Endodermal cell (in vitro differentiated cells): ENCODE data around the gene FKBP1A. TPM values are rescaled to one million over a fixed set of nuclear protein-coding genes. Genes with fewer than 3 reads are reported as not detected.

Experiments
- DNase-seq: peaks from one replicate; pipeline ENCODE4 v3.0.0-alpha.2; 2017
- H3K27ac ChIP-seq: 2 replicates; pipeline ENCODE4 v1.5.1; 2013; ENCODE audit warnings: mild to moderate bottlenecking, low read depth, low read length, moderate library complexity
- H3K27me3 ChIP-seq: 2 replicates; pipeline ENCODE4 v1.6.1; 2013; ENCODE audit warnings: mild to moderate bottlenecking, low read length, moderate library complexity; ENCODE audit not compliant: insufficient read depth, control insufficient read depth, poor library complexity, severe bottlenecking
- H3K36me3 ChIP-seq: 2 replicates; pipeline ENCODE4 v1.7.0; 2013; ENCODE audit warnings: mild to moderate bottlenecking, low read length, moderate library complexity; ENCODE audit not compliant: control insufficient read depth, insufficient read depth
- H3K4me1 ChIP-seq: one replicate; pipeline ENCODE4 v1.7.0; 2013; ENCODE audit warnings: low read length; ENCODE audit not compliant: control insufficient read depth, insufficient read depth
- H3K4me3 ChIP-seq: 2 replicates; pipeline ENCODE4 v1.5.1; 2013; ENCODE audit warnings: mild to moderate bottlenecking, low read length, moderate library complexity
- H3K9ac ChIP-seq: 2 replicates; pipeline ENCODE4 v1.6.1; 2013; ENCODE audit warnings: mild to moderate bottlenecking, low read length, moderate library complexity; ENCODE audit not compliant: poor library complexity, severe bottlenecking; ENCODE audit errors: extremely low read depth
- H3K9me3 ChIP-seq: 2 replicates; pipeline ENCODE4 v1.6.1; 2013; ENCODE audit warnings: mild to moderate bottlenecking, low read length, moderate library complexity; ENCODE audit not compliant: control insufficient read depth
- H3K27ac Mint-ChIP-seq: 2 replicates; pipeline ENCODE4 v1.8.0; 2020; ENCODE audit warnings: mixed read lengths
- H3K27me3 Mint-ChIP-seq: 2 replicates; pipeline ENCODE4 v1.8.0; 2021; ENCODE audit warnings: mild to moderate bottlenecking, mixed read lengths; ENCODE audit not compliant: insufficient read depth
- H3K36me3 Mint-ChIP-seq: 2 replicates; pipeline ENCODE4 v1.8.0; 2020; ENCODE audit warnings: low read depth, mixed read lengths
- H3K4me1 Mint-ChIP-seq: 2 replicates; pipeline ENCODE4 v1.8.0; 2020; ENCODE audit warnings: mixed read lengths
- H3K4me3 Mint-ChIP-seq: 2 replicates; pipeline ENCODE4 v1.8.0; 2020; ENCODE audit warnings: mild to moderate bottlenecking, moderate library complexity, mixed read lengths
- H3K9me3 Mint-ChIP-seq: 2 replicates; pipeline ENCODE4 v1.8.0; 2020; ENCODE audit warnings: mild to moderate bottlenecking, mixed read lengths
- WGBS, 2 experiments: methylation state at CpG; one replicate each; pipeline versions ENCODE4 v1.1.5 to v1.1.7; 2013; ENCODE audit warnings: missing lambda C conversion rate in 2 of 2, mixed read lengths in 1 of 2; ENCODE audit not compliant: insufficient coverage in 1 of 2, insufficient read length in 1 of 2; 5-methylcytosine and 5-hydroxymethylcytosine counted together
- total RNA-seq, 2 donors: library from RNA; stranded (reverse); fragmentation: NEBNext Ultra II Directional in 1 of 2; extraction: Animal tissue kit (Norgen Biotek cat#: 25700) in 1 of 2; gene quantifications; 2 replicates in 1 of 2; 3 replicates in 1 of 2; pipeline ENCODE4 v1.2.1, GENCODE V29; 2021
- TF ChIP-seq, protein P1 (sequence below): fragments of 200-600 bp; sonication (generic); conservative IDR thresholded peaks from 2 replicates; pipeline ENCODE4 v1.5.0; 2021; ENCODE audit warnings: antibody characterized with exemption, mild to moderate bottlenecking

The FKBP1A gene
- total RNA-seq, 2 donors from 2014 or later, result 181 to 185 TPM

GRCh38 chr20:1324598-1325172 lies 68.2 kb downstream of the FKBP1A start:
- no peaks in the 10 kb centered on the region for H3K27me3 ChIP-seq
- peaks cover 7% of the 10 kb centered on the region for H3K4me1 Mint-ChIP-seq
- no peaks in the 10 kb centered on the region for H3K36me3 ChIP-seq
- peaks cover 5% of the 10 kb centered on the region for H3K4me1 ChIP-seq
- peak overlapping the region; percentile 98 for H3K9ac ChIP-seq
- 53% methylated on average over 15 of the region's 15 CpGs; no CpG with 5 or more reads in 1 of the 2 experiments for WGBS, 2 experiments
- H3K27me3 Mint-ChIP-seq, result peaks cover 4% of the 10 kb centered on the region
- no peak overlapping the region for H3K4me3 Mint-ChIP-seq
- no peak overlapping the region for H3K27ac ChIP-seq
- TF ChIP-seq, protein P1, sequence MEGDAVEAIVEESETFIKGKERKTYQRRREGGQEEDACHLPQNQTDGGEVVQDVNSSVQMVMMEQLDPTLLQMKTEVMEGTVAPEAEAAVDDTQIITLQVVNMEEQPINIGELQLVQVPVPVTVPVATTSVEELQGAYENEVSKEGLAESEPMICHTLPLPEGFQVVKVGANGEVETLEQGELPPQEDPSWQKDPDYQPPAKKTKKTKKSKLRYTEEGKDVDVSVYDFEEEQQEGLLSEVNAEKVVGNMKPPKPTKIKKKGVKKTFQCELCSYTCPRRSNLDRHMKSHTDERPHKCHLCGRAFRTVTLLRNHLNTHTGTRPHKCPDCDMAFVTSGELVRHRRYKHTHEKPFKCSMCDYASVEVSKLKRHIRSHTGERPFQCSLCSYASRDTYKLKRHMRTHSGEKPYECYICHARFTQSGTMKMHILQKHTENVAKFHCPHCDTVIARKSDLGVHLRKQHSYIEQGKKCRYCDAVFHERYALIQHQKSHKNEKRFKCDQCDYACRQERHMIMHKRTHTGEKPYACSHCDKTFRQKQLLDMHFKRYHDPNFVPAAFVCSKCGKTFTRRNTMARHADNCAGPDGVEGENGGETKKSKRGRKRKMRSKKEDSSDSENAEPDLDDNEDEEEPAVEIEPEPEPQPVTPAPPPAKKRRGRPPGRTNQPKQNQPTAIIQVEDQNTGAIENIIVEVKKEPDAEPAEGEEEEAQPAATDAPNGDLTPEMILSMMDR, result no peak
- peak overlapping the region; percentile 89 for H3K4me3 ChIP-seq
- peak; percentile 27 for DNase-seq
- H3K27ac Mint-ChIP-seq, result no peak overlapping the region
- H3K9me3 ChIP-seq, result no peaks in the 10 kb centered on the region
- H3K36me3 Mint-ChIP-seq, result no peaks in the 10 kb centered on the region
- no peaks in the 10 kb centered on the region for H3K9me3 Mint-ChIP-seq

DNA sequence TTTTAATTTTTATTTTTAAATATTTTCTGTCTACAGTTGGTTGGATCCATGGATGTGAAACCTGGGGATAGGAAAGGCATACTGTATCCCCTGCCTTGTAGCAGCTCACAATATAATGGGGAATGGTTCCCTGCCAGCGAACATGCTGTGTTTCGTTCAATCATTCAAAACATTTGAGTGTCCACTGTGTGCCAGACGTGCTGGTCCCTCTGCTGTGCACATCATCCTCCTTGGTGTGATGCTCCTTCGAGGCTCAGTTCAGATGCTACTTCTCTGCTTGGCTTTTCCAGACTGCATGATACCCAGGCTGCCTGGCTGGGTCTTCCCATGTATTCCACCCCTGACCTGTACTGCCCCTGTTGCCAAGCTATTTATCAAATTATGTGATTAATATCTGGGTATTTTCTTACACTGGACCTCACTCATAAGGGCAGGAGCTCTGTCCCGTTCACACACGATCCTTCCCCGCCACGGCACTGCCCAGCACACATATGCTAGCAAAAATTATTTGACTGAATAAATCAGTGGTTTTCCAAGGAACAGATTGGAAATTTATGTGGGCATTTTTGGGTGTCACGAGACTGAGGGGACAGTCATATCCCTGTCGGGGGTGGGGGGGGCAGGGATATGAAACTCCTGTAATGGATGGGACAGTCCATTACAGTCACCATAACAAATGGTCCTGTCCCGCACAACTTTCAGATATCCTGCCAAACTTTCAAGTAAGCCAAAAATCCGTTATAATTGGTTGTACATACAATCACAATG lies 68.8 kb downstream of the FKBP1A start:
- Histone ChIP-seq H3K36me3 (no peaks in the 10 kb centered on the region), H3K9me3 (no peaks in the 10 kb centered on the region), H3K4me1 (peaks cover 5% of the 10 kb centered on the region), H3K27me3 (no peaks in the 10 kb centered on the region), H3K9ac (no peak overlapping the region), H3K27ac (no peak overlapping the region), H3K4me3 (no peak overlapping the region)
- no peaks in the 10 kb centered on the region for H3K9me3 Mint-ChIP-seq
- DNase-seq, result peak; percentile 27
- peaks cover 4% of the 10 kb centered on the region for H3K27me3 Mint-ChIP-seq
- no peak overlapping the region for H3K4me3 Mint-ChIP-seq
- H3K4me1 Mint-ChIP-seq, result peaks cover 7% of the 10 kb centered on the region
- no peaks in the 10 kb centered on the region for H3K36me3 Mint-ChIP-seq
- 90% methylated on average over 9 to 12 of the region's 12 CpGs for WGBS, 2 experiments
- TF ChIP-seq, protein P1, result no peak
- no peak overlapping the region for H3K27ac Mint-ChIP-seq

DNA sequence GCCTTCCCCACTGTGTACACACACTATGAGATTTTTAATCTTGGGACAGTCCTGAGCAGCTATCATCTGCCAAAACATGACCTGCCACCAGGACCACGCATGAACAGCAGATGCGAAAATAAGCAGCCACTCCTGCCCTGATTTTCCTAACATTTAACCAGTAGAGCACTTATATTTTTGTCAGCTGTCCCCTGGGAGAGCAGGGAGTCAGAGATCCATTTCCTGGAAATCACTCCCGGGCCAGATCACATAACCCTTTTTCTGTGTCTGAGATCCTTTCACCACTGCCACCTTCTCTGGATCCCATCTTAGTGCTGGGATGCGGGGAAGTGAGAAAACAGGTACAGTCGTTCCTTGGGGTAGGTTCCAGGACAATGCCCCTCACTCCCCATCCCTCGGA lies 69.6 kb downstream of the FKBP1A start:
- H3K27ac ChIP-seq, result no peak overlapping the region
- H3K4me3 Mint-ChIP-seq, result no peak overlapping the region
- peaks cover 7% of the 10 kb centered on the region for H3K27me3 Mint-ChIP-seq
- peaks cover 5% of the 10 kb centered on the region for H3K4me1 ChIP-seq
- WGBS, 2 experiments, result 90 to 96% methylated on average over 4 to 6 of the region's 6 CpGs
- H3K36me3 Mint-ChIP-seq, result no peaks in the 10 kb centered on the region
- peak; percentile 30 for DNase-seq
- no peak overlapping the region for H3K9ac ChIP-seq
- no peak overlapping the region for H3K4me3 ChIP-seq
- H3K4me1 Mint-ChIP-seq, result peaks cover 7% of the 10 kb centered on the region
- H3K27ac Mint-ChIP-seq, result no peak overlapping the region
- TF ChIP-seq, protein P1, result no peak
- no peaks in the 10 kb centered on the region for H3K9me3 Mint-ChIP-seq
- H3K27me3 ChIP-seq, result no peaks in the 10 kb centered on the region
- H3K36me3 ChIP-seq, result no peaks in the 10 kb centered on the region
- H3K9me3 ChIP-seq, result no peaks in the 10 kb centered on the region
